GM12878 (cell line): Measurements from ENCODE around the gene PHGDH. TPM values are rescaled to one million over a fixed set of nuclear protein-coding genes. Genes with fewer than 3 reads are reported as not detected.
"Not testable (repeated sequence)": the region's sequence is repeated elsewhere in the genome, so short reads cannot be mapped to it uniquely, and the experiment has no call there.

Experiments used
- ATAC-seq: fragments of 200-7000 bp; cut with Tn5 transposase; 3 replicates; pipeline ENCODE4 v1.9.1; 2020; ENCODE audit warnings: mild to moderate bottlenecking, moderate library complexity
- BruUV-seq: library from RNA; stranded (reverse); fragments of 400-500 nt; replicated peaks from 2 replicates; lab custom pipeline; 2021; lab: Mats Ljungman, UMichigan
- CTCF ChIA-PET: fragments of 300-600 bp; sonication (Branson Sonifier 250); formaldehyde crosslinking; extraction: SDS; loops from one replicate; lab custom pipeline; 2021; ENCODE audit warnings: inconsistent platforms; lab: Yijun Ruan, JAX
- POLR2A ChIA-PET: fragments of 350-600 bp; formaldehyde crosslinking; extraction: SDS; loops from one replicate; lab custom pipeline; 2021; ENCODE audit warnings: inconsistent platforms; lab: Charles Lee
- RAD21 ChIA-PET: fragments of 300-600 bp; sonication (Branson Sonifier 250); formaldehyde crosslinking; loops from one replicate; lab custom pipeline; 2023; ENCODE audit warnings: antibody characterized with exemption; ENCODE audit not compliant: unreplicated experiment; lab: Charles Lee
- SMC1A ChIA-PET: fragments of 300-600 bp; sonication (Branson Sonifier 250); formaldehyde crosslinking; loops from one replicate; lab custom pipeline; 2023; ENCODE audit not compliant: unreplicated experiment, uncharacterized antibody; lab: Charles Lee
- DNase-seq: peaks from one replicate; pipeline ENCODE4 v3.0.0-alpha.2; 2011; ENCODE audit warnings: low read depth, low spot score
- FAIRE-seq: peaks from 3 replicates; lab custom pipeline; 2011; peaks lifted over from hg19 to GRCh38; lab: Jason Lieb, UNC
- H2AFZ ChIP-seq: 2 replicates; pipeline ENCODE4 v1.6.0; 2011; ENCODE audit warnings: low read depth, low read length, control low read depth; ENCODE audit not compliant: control insufficient read depth
- H3K27ac ChIP-seq: 2 replicates; pipeline ENCODE4 v1.5.1; 2011; ENCODE audit warnings: control low read depth; ENCODE audit not compliant: control insufficient read depth, insufficient read depth
- H3K27me3 ChIP-seq, 2 experiments: replicated peaks in 1 of 2; 2 replicates each; pipeline versions ENCODE4 v1.6.0 to v1.6.1; 2011; ENCODE audit warnings: low read length in 1 of 2; ENCODE audit not compliant: control insufficient read depth in 2 of 2, insufficient read depth in 2 of 2
- H3K36me3 ChIP-seq, 2 experiments: 2 replicates each; pipeline ENCODE4 v1.5.1; 2011; ENCODE audit warnings: low read length in 1 of 2; ENCODE audit not compliant: control insufficient read depth in 2 of 2, insufficient read depth in 2 of 2
- H3K4me1 ChIP-seq: 2 replicates; pipeline ENCODE4 v1.6.1; 2011; ENCODE audit warnings: mild to moderate bottlenecking, low read length, moderate library complexity, mixed read lengths; ENCODE audit not compliant: control insufficient read depth, insufficient read depth
- H3K4me2 ChIP-seq: 2 replicates; pipeline ENCODE4 v1.6.0; 2011; ENCODE audit warnings: control low read depth; ENCODE audit not compliant: control insufficient read depth, insufficient read depth
- H3K4me3 ChIP-seq: fragments of 200-600 bp; sonication (generic); 2 replicates; pipeline ENCODE4 v1.5.1; 2016
- H3K79me2 ChIP-seq: 2 replicates; pipeline ENCODE4 v1.6.0; 2011; ENCODE audit warnings: low read length; ENCODE audit not compliant: control insufficient read depth, insufficient read depth
- H3K9ac ChIP-seq: 2 replicates; pipeline ENCODE4 v1.8.0; 2011; ENCODE audit warnings: low read length, control low read depth, mixed read lengths; ENCODE audit not compliant: control insufficient read depth, insufficient read depth
- H3K9me3 ChIP-seq: replicated peaks from 3 replicates; pipeline ENCODE4 v1.5.1; 2011; ENCODE audit warnings: mild to moderate bottlenecking, low read length; ENCODE audit not compliant: control insufficient read depth, insufficient read depth
- H4K20me1 ChIP-seq: 2 replicates; pipeline ENCODE4 v1.6.0; 2011; ENCODE audit not compliant: control insufficient read depth, insufficient read depth
- CBX5 ChIP-seq: sonication (generic); IDR thresholded peaks from 2 replicates; pipeline ENCODE4 v1.6.1; 2016; ENCODE audit warnings: low read depth, moderate library complexity, mild to moderate bottlenecking, inconsistent platforms
- MLLT1 ChIP-seq: fragments of 450-650 bp; IDR thresholded peaks from 2 replicates; pipeline ENCODE4 v1.6.1; 2016; ENCODE audit warnings: mild to moderate bottlenecking
- MYC ChIP-seq: IDR thresholded peaks from 2 replicates; pipeline ENCODE4 v1.6.1; 2011; ENCODE audit warnings: mild to moderate bottlenecking, low read length, moderate library complexity, inconsistent platforms; ENCODE audit not compliant: insufficient read depth, insufficient replicate concordance, insufficient read length, severe bottlenecking
- NFIC ChIP-seq: IDR thresholded peaks from 2 replicates; pipeline ENCODE4 v1.6.1; 2012; ENCODE audit warnings: low read depth, mild to moderate bottlenecking, inconsistent platforms, low read length, moderate library complexity
- PRDM15 ChIP-seq: fragments of 450-650 bp; formaldehyde crosslinking; IDR thresholded peaks from 2 replicates; pipeline ENCODE4 v1.4.0; 2020; ENCODE audit warnings: mild to moderate bottlenecking, moderate library complexity
- RB1 ChIP-seq: fragments of 450-650 bp; formaldehyde crosslinking; IDR thresholded peaks from 2 replicates; pipeline ENCODE4 v1.6.1; 2017; ENCODE audit warnings: mild to moderate bottlenecking, borderline replicate concordance
- ZBED1 ChIP-seq: IDR thresholded peaks from 2 replicates; pipeline ENCODE4 v1.6.1; 2016; ENCODE audit warnings: borderline replicate concordance
- ZNF217 ChIP-seq: fragments of 450-650 bp; IDR thresholded peaks from 2 replicates; pipeline ENCODE4 v1.6.1; 2017; ENCODE audit warnings: antibody characterized with exemption, mild to moderate bottlenecking
- WGBS: methylation state at CpG from one replicate; pipeline ENCODE4 v1.1.6; 2016; ENCODE audit warnings: low lambda C conversion rate; ENCODE audit not compliant: insufficient replicate concordance, insufficient coverage; ENCODE audit errors: missing lambda C conversion rate; 5-methylcytosine and 5-hydroxymethylcytosine counted together
- in situ Hi-C: fragments of 300-500 bp; cut with MboI; formaldehyde crosslinking; loops from 9 replicates; pipeline ENCODE4 v1.14.3; 2018; ENCODE audit warnings: mixed read lengths
- intact Hi-C: fragments of 100-400 bp; cut with micrococcal nuclease; formaldehyde crosslinking; loops from one replicate; pipeline ENCODE4 v1.14.2; 2022; ENCODE audit not compliant: unreplicated experiment
- polyA plus RNA-seq, 11 experiments: library from polyadenylated mRNA; depleted of rRNA in 4 of 11; unstranded in 6 of 11; stranded (reverse) in 5 of 11; fragments of >200 nt; fragmentation: Nextera tagmentation in 4 of 11; fragmentation: Illumina TruSeq in 1 of 11; extraction: Ambion mirVana in 4 of 11; extraction: Trizol in 1 of 11; gene quantifications; 1 replicate in 1 of 11; 2 replicates in 10 of 11; pipeline versions ENCODE4 v1.2.1 to v1.2.3, GENCODE V29; 2011 to 2016; ENCODE audit warnings: inconsistent platforms in 2 of 11, missing spikeins in 2 of 11, low read depth in 1 of 11
- total RNA-seq, 4 experiments: library from RNA; depleted of rRNA in 3 of 4; stranded (reverse); fragments of >200 nt in 3 of 4; fragmentation: Illumina TruSeq in 1 of 4; extraction: Trizol in 1 of 4; gene quantifications; 2 replicates each; pipeline versions ENCODE4 v1.2.1 to v1.2.3, GENCODE V29; 2013 to 2021

Gene PHGDH
- total and polyA plus RNA-seq, 10 of the 15 experiments (the other 5 are each of a cell fraction or from before 2014, with no cell fraction given): 3.9 to 47.8 (median 25.9) TPM

- BruUV-seq: no TSS peak
- Histone ChIP-seq H3K9ac (no peak overlapping the region), H4K20me1 (no peaks in the 10 kb centered on the region), H2AFZ (no peak overlapping the region), H3K9me3 (no peaks in the 10 kb centered on the region), H3K27me3 (0 out of 4 replicates have a peak, but pooled peaks cover 0 to 2% of the 10 kb centered on the region in 2 experiments), H3K27ac (no peak overlapping the region), H3K4me2 (no peak overlapping the region), H3K79me2 (no peaks in the 10 kb centered on the region), H3K4me1 (no peaks in the 10 kb centered on the region), H3K4me3 (no peak overlapping the region), H3K36me3 (no peaks in the 10 kb centered on the region)
- SMC1A ChIA-PET: no interaction called here
- no peak for TF ChIP-seq MLLT1
- no peak for TF ChIP-seq MYC
- TF ChIP-seq PRDM15 (CRISPR knock-in tag): no peak
- TF ChIP-seq ZBED1: no peak
- no peak for TF ChIP-seq NFIC
- no peak for TF ChIP-seq CBX5
- TF ChIP-seq RB1: no peak
- TF ChIP-seq ZNF217: no peak
- DNase-seq (no peak), ATAC-seq (no peak), FAIRE-seq (no peak)
- RAD21 ChIA-PET: interaction anchor here (1.1 kb wide), 1 partner anchor 70 kb away, joined by 3 read pairs; no protein-coding TSS in a partner anchor
- intact Hi-C loops: no loop called here
- POLR2A ChIA-PET: no interaction called here
- CTCF ChIA-PET: interaction anchor here (1.2 to 1.5 kb wide), 2 partner anchors 8 to 15 kb away, joined by 4 read pairs; no protein-coding TSS in a partner anchor
- in situ Hi-C loops: no loop called here
These were observed 22.2 kb upstream of the PHGDH start for GRCh38 chr1:119689511-119689910.

GRCh38 chr1:119696863-119697262, 14.9 kb upstream of the PHGDH start:
- H4K20me1 ChIP-seq, POLR2A ChIA-PET, BruUV-seq, H3K27me3 ChIP-seq, in situ Hi-C loops, H3K27ac ChIP-seq, H2AFZ ChIP-seq, H3K36me3 ChIP-seq, H3K4me1 ChIP-seq, FAIRE-seq, SMC1A ChIA-PET, H3K4me2 ChIP-seq, H3K79me2 ChIP-seq, H3K4me3 ChIP-seq, RAD21 ChIA-PET, intact Hi-C loops, H3K9me3 ChIP-seq, ATAC-seq, H3K9ac ChIP-seq, DNase-seq: not testable (repeated sequence)
- CTCF ChIA-PET: interaction anchor here (1.2 to 1.4 kb wide), 2 partner anchors 8 to 21 kb away, joined by 4 read pairs; no protein-coding TSS in a partner anchor
- 50% methylated on average over 4 of the region's 4 CpGs for WGBS
